Measurements from ENCODE around the gene NLGN4Y.

Gene NLGN4Y

GRCh38 chrY:14524272-14525231 is at the start of gene NLGN4Y:
Gene NLGN4Y, plus strand, starts transcription at chrY:14524529. Its CDS starts 97,591 bp downstream, at chrY:14622120.
- DNase-seq: peak; percentile 51

DNA sequence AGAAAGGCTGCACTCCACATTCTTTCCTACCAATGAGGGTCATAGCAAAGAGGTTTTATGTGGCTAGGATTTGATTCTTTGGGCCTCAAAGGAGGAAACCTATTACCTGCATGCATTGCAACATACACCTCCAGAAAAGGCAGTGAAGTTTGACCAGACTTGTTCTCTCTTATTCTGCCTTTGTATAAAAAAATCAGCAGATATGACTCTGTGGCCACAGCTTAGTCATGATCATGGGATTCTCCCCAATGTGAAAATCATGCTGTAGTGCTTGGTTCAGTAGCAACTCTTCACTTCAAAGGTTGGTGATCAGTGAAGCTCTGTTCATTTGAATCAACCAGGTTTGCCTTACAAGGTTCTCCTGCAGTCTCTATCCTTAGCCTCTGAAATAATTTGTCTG is 38.4 kb upstream of the NLGN4Y start:
- DNase-seq: no peak

- DNase-seq: no peak
Measured at GRCh38 chrY:14490226-14490625, 34.1 kb upstream of the NLGN4Y start.

- DNase-seq: no peak
Measured at GRCh38 chrY:14498071-14498470, 26.3 kb upstream of the NLGN4Y start.

- no peak for DNase-seq
Measured at GRCh38 chrY:14504592-14504991, 19.7 kb upstream of the NLGN4Y start.

- DNase-seq: no peak
Measured at GRCh38 chrY:14522379-14522950, 1.9 kb upstream of the NLGN4Y start.

DNA sequence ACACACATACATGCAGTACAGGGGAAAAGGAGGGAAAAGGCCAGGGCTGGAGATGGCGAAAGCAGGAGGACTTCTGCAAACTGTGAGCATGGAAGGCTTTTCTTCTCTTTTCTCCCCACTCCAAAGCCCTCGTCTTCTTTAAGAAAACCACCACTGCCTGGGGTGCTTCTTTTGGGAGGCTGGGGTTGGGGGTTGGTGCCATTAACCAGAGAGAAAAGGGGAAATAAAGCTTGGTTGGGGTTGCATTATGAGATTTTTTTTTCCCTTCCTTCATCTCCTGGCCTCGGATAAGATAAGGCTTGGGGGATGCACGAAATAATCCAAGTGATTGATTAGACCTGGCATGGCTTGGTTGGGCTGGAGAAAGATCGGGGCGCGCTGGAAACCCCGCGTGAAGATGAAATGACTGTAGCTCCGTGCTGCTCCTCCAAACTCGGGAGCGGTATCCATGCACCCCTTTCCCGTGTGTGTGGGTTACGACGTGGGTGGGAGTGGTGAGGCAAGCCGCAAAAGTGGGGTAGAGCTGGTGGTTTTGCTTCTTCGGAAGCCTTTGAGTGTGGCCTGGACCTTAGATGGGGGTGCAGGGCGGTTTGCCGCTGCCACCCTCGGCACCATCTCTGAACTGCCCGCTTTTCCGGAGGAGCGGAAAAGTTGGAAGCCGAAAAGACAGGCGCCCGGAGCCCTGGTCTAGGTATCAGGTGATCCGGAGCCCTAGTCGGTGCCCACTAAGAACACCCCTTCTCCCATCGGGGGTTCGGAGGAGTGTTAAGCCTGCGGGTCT is 648 bp upstream of the NLGN4Y start:
- DNase-seq: peak; percentile 72

GRCh38 chrY:14525315-14525714 is 986 bp downstream of the NLGN4Y start:
- no peak for DNase-seq

DNA sequence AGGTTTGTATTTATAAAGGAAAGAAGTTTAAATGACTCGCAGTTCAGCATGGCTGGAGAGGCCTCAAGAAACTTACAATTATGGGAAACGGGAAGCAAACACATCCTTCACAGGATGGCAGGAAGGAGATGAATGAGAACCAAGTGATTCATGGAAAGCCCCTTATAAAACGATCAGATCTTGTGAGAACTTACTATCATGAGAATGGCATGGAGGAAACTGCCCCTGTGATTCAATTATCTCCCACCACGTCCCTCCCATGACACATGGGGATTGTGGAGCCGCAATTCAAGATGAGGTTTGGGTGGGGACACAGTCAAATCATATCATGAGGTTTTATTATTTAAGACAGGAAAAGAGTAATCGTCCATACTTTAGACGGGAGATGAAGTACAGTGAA is 4.0 kb downstream of the NLGN4Y start:
- no peak for DNase-seq

- DNase-seq: no peak
Measured at GRCh38 chrY:14536703-14537102, 12.4 kb downstream of the NLGN4Y start.

GRCh38 chrY:14543506-14543905 is 19.2 kb downstream of the NLGN4Y start:
- DNase-seq: no peak

DNA sequence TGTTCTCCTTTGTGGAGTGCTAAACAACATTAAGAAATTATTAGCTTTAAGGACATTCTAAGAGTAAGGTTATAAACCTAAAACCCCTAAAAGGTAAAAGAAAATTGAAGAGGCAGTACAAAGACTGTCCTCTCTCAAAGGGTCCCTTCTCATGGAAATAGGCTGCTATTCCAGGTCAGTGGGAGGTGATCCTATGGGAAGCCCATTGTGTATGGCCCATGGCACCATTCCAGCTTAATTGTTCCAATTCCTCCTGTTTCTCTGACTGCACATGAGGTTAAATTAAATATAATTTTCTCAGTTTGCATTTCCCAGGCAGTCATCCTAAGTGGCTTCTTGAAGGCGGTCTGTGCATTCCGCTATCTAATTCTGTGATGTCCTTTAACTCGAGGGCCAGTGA is 57.0 kb downstream of the NLGN4Y start:
- no peak for DNase-seq

- no peak for DNase-seq
Measured at GRCh38 chrY:14586725-14587124, 62.4 kb downstream of the NLGN4Y start.

- DNase-seq: no peak
Measured at GRCh38 chrY:14601372-14601771, 77.0 kb downstream of the NLGN4Y start.

- DNase-seq: no peak
Measured at GRCh38 chrY:14617625-14618024, 93.3 kb downstream of the NLGN4Y start.

DNA sequence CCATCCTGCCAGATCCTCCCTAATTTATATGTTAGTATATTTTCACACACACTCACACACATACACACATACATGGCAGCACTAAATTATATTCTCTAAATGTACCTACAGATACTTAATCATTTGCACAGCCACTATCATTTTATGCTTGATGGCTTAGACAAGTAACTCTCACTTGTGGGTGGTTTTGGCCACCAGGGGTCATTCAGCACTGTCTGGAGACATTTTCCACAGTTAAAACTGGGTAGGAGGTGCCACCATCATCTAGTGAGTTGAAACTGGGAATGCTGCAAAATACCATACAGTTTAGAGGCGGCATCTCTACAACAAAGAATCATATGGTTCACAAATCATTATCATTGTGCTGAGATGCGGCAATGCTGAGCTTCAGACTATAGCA is 94.2 kb downstream of the NLGN4Y start:
- DNase-seq: no peak

GRCh38 chrY:14628208-14628607 is 103.9 kb downstream of the NLGN4Y start:
- no peak for DNase-seq

- DNase-seq: no peak
Measured at GRCh38 chrY:14631676-14632075, 107.3 kb downstream of the NLGN4Y start.

DNA sequence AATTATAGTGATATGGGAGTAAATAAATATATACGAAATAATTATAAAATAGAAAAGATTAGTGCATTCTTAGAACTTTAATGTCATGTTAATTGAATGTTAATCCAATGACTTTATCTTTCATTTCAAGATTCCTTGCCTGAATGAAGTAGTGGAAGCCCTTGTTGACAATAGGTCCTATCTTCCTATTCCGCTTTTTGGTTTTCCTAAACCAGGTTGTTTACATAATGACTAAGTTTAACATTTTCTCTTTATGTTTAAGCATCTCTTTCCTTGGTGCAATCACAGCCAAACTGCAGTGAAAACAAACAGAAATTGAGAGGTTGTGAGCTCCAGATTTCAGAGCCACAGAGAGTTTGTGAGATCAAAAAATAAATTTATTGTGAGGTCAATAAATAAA is 109.4 kb downstream of the NLGN4Y start:
- no peak for DNase-seq

DNA sequence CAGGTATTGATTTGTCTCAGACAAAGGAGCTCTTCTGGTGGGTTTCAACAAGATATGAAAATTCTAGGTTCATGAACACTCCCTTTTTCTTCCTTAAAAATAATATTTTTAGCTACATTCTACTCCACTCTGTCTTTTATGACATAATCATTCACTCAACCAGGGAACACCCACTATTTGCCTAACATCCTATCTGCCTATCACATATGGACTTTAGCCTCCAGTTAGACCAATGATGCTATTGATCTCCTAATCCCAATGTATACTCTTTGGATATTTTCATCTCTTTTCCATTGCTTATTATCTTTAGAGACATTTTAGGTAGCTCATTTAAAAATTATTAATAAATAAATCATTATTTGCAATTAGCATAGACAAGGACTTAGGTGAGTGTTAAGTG is 110.6 kb downstream of the NLGN4Y start:
- DNase-seq: no peak

- no peak for DNase-seq
Measured at GRCh38 chrY:14637551-14637950, 113.2 kb downstream of the NLGN4Y start.

DNA sequence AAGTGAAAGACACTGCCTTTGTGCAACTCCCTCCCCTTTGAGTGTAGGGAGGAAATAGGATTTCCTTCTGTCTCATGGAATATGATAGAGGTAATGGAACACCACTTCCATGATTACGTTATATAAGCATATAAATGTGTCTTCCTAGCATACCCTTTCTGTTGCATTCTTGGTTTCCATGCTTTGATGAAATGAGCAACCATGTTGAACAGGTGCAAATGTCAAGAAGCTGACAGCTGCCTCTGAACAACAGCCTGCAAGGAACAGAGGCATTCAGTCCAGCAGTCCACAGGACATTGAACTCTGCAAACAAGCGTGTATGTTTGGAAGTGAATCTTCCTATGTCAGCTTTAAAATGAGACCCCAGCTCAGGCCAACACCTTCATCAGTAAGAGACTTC is 117.5 kb downstream of the NLGN4Y start:
- DNase-seq: no peak

- DNase-seq: no peak
Measured at GRCh38 chrY:14644157-14644952, 120.0 kb downstream of the NLGN4Y start.
